C4-2B (cell line): Measurements from ENCODE around the gene CNOT10.

Experiments
- H3K27ac ChIP-seq: fragments of 450-650 bp; 2 replicates; pipeline ENCODE4 v1.5.1; 2017
- ZFX ChIP-seq: fragments of 450-650 bp; IDR thresholded peaks from 2 replicates; pipeline ENCODE4 v1.6.1; 2017
- TF ChIP-seq, protein P1 (sequence below): fragments of 450-650 bp; conservative IDR thresholded peaks from 2 replicates; pipeline ENCODE4 v1.5.1; 2017; ENCODE audit warnings: mild to moderate bottlenecking

Gene CNOT10

GRCh38 chr3:32707026-32707370, 22.0 kb downstream of the CNOT10 start:
- TF ChIP-seq, protein P1, sequence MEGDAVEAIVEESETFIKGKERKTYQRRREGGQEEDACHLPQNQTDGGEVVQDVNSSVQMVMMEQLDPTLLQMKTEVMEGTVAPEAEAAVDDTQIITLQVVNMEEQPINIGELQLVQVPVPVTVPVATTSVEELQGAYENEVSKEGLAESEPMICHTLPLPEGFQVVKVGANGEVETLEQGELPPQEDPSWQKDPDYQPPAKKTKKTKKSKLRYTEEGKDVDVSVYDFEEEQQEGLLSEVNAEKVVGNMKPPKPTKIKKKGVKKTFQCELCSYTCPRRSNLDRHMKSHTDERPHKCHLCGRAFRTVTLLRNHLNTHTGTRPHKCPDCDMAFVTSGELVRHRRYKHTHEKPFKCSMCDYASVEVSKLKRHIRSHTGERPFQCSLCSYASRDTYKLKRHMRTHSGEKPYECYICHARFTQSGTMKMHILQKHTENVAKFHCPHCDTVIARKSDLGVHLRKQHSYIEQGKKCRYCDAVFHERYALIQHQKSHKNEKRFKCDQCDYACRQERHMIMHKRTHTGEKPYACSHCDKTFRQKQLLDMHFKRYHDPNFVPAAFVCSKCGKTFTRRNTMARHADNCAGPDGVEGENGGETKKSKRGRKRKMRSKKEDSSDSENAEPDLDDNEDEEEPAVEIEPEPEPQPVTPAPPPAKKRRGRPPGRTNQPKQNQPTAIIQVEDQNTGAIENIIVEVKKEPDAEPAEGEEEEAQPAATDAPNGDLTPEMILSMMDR, result no peak
- no peak for TF ChIP-seq ZFX
- H3K27ac ChIP-seq, result no peak overlapping the region

- no peak overlapping the region for H3K27ac ChIP-seq
- no peak for TF ChIP-seq ZFX
- TF ChIP-seq, protein P1, result no peak
Measured at GRCh38 chr3:32708672-32709283, 23.8 kb downstream of the CNOT10 start.

GRCh38 chr3:32709346-32709745, 24.4 kb downstream of the CNOT10 start:
- TF ChIP-seq ZFX, result no peak
- no peak overlapping the region for H3K27ac ChIP-seq

- no peak for TF ChIP-seq ZFX
- TF ChIP-seq, protein P1, result no peak
Measured at GRCh38 chr3:32712506-32713055, 27.6 kb downstream of the CNOT10 start.

DNA sequence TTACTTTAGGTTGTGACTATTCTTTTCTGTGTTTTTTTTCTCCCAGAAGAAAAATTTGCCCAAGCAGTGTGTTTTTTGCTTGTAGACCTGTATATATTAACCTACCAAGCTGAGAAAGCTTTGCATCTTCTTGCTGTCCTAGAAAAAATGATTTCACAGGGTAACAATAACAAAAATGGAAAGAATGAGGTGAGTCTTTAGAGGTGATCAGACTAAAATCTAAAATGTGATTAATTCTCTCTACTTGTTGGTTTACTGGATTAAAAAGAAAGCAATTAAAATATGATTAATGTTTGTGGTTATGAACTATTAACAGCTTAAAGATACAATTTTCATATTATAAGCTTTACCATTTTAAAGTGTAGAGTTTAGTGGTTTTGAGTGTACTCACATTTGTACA, 28.2 kb downstream of the CNOT10 start:
- no peak overlapping the region for H3K27ac ChIP-seq
- TF ChIP-seq, protein P1, result no peak
- TF ChIP-seq ZFX, result no peak

More at GRCh38 chr3:32712506-32713055, 27.6 kb downstream of the CNOT10 start:
- no peak overlapping the region for H3K27ac ChIP-seq

DNA sequence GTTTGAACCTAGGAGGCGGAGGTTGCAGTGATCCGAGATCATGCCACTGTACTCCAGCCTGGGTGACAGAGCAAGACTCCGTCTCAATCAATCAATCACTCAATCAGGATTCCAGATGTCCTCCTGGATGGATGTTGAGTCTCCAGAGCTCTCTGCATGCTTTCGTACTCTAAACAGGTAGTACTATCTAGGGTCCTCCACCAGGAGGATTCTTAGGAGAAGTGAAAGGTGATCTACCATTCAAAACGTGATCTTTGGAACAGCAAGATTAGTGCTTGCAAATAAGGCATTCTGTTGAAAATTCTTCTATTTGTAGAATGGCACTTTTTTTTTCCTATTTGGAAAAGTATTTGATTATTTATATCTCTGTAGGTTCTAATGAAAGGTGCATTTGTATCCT, 34.3 kb downstream of the CNOT10 start:
- no peak overlapping the region for H3K27ac ChIP-seq
- TF ChIP-seq ZFX, result no peak
- TF ChIP-seq, protein P1, result no peak

DNA sequence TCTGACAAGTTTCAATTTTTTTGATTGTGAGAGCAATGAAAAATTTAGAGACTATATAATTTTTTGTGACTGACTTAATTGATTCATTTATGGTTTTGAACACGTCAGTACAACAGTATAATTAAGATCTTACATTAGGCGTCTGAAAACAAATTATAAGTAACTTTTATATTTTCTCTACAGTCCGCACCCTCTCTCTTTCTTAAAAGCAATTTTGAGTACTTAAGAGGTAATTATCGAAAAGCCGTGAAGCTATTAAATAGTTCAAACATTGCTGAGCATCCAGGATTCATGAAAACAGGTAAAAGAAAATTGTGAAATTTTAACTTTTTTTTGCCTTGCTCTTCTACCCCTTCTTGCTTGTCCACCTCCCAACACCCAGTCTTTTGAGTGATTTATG, 34.9 kb downstream of the CNOT10 start:
- no peak overlapping the region for H3K27ac ChIP-seq
- TF ChIP-seq ZFX, result no peak
- TF ChIP-seq, protein P1, result no peak

- no peak overlapping the region for H3K27ac ChIP-seq
- no peak for TF ChIP-seq ZFX
- TF ChIP-seq, protein P1, result no peak
Measured at GRCh38 chr3:32725721-32726120, 40.7 kb downstream of the CNOT10 start.
